NT2/D1 (cell line): ENCODE data around the gene TGFB2.

Experiments
- YY1 ChIP-seq: IDR thresholded peaks from 2 replicates; pipeline ENCODE4 v1.6.1; 2011; ENCODE audit not compliant: insufficient read length, insufficient read depth
- ZNF274 ChIP-seq: IDR thresholded peaks from 2 replicates; pipeline ENCODE4 v1.6.1; 2011; ENCODE audit warnings: mild to moderate bottlenecking, low read depth, low read length

DNA sequence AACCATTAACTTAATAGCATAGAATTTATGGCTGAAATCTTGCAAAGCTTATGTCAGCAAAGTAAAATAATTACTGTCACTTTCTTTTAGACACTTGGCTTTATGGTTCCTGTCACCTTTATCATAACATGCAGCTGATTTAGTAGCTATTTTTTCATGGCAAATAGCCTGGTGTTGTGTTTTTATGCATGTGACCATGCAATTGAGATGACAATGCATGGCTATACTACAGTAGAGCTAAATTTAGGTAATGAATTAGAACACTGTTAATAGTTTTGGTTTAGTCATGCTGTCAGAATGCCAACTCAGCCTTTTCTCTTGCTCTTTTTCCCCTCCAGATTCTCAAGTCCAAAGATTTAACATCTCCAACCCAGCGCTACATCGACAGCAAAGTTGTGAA lies 88.6 kb downstream of the TGFB2 start:
- TF ChIP-seq ZNF274: no peak
- no peak for TF ChIP-seq YY1
